Stimulated activated CD4-positive, alpha-beta T cell treated with anti-CD3 and anti-CD28 coated beads, Interleukin-1b, Interleukin-23, amount 100 ng/mL, for 4 hours (primary cell): ENCODE measurements around the gene RPS6KA2.

ENCODE experiments used
- DNase-seq, 2 donors: peaks; one replicate each; pipeline ENCODE4 v3.0.0-alpha.2; 2020; ENCODE audit warnings: low read depth in 2 of 2

Gene RPS6KA2

DNA sequence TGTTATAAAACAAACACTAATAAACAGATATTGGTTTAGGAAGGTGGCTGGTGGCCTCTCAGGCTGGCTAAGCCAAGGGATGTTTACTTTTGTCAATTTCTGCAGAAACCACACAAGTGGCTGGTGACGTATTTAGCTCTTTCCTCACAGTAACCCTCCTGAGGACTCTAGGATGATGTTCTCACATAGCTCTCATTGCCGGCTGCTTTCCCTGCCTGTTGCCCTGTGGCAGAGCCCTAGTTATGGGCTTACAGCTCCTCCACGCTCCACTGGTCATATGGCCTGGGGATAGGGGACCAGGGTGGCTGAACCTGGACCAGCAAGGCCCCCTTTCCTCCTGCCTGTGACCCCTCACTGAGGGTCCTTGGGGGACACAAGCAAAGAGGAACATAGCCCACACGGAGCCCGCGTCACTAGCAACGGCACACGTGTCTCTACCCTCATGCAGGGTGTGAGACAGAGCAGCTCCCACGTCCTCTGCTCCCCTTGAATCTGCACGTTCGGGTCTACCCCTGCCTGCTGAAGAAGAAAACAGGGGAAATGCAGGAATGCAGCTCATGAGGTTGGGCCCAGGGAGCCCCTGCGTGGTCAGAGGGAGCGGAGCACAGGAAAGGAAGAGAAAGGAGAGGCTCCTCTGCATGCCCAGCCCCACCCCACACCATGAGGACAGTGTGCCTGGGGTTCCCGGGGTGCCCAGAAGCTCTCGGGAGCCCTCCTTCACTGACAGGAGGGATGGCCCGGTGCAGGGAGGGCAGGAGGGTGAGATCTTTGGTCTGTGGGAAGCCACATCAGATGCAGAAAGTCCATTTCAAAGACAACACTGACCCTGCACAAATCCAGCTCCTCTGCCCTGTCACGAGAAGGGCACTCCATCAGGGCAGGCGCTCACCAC is 54.4 kb downstream of the RPS6KA2 start:
- no peak for DNase-seq

DNA sequence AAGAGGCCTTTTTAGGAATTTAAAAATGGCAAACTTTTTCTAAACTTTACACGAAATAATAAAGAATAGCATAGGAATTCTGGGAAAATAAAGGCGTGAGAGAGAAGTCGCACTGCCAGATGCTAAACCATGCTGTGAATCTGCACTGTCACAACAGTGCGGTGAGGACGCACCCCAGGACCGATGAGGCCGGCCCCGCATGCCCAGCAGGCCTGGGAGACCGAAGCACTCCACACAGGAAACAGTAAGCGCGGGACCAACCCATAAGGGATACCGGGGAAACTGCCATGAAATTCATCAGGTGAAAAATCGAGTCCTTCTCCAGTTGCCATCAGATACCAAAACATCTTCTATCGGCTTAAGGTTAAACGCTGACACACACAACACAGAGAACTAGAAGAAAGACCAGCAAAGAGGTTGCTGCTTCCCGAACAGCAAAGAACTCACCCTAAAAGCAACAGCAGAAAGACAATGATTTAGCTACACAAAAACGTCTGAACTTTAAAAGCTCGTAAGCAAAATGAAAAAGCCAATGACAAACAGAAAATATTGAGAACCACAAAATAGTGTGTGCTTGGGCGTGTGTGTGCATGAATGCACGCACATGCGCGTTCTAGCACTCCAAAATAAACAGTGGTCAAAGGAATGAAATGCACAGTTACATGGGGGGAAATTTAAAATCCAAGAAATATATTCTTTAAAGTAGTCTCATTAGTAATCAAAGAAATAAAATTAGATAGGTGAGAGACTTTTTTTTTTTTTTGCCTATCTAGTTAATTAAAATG is 55.9 kb downstream of the RPS6KA2 start:
- DNase-seq, result no peak

DNA sequence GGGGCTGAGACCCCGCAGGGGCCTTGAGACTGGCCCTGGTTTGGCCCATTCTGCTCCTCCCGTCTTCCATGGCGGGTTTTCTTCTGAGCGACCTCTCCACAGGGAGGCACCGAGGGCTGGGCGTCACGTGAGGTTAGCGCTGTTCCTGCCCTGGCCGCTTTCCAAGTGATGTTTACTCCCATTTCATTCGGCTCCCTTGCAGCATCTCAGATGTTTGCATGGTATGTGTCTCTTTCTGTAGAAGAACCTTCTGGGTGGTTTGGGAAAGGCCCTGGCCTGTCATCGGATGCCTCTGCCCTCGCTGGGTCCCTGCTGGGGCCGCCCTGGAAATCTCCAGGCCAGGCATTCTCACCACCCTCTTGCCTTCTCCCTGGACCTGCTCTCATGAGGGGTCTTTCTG is 57.8 kb downstream of the RPS6KA2 start:
- no peak for DNase-seq

DNA sequence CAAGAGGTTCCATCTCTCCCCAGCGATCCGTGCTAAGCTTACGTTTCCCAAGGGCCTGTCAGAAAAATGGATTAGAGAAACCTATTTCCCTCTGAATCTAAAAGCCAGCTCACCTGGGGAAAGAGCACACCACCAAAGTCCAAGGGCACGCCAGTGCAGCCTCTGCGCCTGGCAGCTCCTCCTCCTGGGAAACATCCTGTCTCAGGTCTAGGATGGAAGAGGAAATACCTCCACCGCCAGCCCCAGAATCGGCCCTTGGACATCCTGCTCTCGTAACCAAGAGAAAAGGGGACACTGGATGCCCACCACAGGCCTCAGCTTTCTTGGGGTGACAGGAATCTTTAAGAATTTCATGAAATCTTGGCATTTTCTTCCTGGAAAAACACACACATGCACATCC is 59.2 kb downstream of the RPS6KA2 start:
- DNase-seq, result no peak

DNA sequence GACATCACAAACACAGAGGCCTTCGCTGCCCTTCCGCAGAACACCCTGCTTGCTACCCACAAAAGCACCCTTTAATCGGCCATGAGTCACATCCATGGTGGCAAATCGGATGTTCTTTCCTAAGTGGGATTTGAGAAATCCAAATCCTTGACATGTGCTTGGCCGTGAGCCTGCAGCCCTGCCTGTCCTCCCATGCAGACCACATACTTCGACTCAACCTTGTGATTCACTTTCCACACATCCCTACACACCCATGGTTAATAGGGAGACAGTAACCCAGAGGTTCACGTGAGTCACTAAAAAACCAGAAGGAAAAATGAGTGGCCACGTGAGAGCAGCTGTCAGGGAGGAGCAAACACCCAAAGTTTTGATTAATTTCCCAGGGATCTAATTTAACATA is 59.9 kb downstream of the RPS6KA2 start:
- DNase-seq, result no peak

DNA sequence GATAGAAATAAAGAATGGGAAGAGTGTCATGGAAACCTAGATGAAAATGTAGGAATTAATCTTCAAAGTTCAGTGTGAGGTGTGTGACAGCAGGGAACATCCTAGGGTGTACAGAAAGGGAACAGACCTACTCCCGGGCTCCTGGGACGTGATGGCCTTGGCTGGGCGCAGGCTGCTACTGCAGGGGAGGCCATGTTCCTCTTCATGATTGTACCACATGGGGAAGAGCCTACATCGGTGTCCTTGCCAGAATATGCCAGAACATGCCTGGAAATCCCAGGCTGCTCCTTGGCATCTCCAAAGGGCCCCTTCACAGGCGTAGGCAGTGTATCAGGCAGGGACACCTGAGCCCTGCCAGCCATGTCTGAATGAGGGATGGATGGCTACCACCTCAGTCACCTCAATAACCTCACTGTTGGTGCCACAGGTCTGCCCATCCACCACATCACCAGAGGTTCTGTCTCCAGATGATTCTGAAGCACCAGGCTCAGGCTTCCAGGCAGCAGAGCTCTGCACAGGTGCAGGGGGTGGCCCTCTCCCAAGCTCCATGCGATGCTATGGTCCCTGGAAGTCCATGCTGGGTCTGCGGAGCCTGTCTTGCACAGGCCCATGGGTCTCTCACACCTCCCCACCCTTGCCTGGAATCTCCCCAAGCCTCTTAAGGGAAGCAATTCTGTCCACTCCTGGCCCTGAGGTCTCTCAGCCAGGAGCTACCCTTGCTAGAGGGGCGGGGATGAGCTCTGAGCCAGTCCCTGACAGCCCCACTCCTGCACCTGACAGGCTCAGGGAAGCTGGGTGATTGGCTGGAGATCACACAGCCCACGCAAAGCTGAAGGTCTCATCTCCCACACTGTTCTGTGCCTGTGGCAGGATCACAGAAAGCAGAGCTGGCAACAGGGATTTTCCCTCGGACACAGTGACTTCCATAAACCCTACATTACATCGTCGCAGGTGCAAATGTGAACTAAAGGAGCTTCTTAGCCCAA is 60.7 kb downstream of the RPS6KA2 start:
- no peak for DNase-seq

DNA sequence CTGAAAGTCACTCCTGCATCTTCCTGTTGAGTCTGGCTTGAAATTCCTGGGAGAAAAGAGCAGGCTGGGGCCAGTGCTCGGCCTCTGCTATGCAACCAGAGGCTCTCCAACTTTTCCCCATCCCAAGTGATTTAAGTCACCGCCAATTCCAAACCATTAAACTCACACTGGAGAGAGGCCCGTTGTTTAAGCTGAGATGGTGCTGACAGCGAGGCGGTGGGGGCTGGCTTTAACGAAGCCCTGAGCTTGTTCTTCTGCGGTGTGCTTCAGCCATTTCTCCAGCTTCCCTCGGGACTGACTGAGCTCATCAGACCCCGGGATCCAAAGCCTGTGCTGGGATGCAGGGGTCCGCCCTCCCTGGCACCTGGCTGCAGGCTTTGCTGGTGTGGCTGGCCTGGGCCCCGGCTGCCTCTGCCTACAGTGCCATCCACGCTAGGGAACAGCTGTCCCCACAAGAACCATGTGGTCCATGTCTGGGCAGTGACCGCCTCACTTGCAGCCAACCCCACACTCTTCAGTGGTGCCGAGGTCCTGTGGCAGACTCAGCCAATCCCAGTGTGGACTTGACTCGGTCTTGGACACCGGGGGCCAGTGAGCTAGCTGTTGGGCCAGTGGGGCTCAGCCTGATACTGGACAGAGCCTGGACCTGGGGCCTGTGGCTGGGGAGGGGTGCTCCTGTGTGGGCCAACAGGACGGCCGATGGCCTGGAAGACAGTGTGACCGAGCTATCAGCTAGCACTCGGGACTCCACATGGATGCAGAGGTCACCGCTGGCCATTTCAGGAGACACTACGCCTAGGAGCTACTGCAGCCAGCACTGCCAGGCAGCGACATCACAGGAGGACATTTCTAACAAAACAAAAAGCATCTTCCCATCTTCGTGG is 61.7 kb downstream of the RPS6KA2 start:
- DNase-seq, result no peak

DNA sequence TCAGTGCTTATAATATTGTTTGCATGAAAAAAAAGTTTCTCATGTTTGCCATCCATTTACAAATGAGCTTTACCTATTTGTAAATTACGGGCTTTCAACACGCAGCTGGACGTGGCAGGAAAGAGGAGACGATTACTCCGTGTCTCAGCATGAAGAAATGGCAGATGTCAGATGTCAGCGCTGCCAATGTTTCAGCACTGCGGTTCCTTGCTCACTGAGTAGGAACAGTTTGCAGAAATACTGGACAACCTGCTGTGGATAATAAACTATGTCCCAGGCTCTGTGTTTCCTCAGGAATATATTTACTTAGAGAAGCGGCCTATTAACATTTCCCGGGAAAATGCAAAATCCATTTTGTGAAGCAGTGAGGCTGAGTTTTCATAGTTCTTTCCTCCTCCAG is 63.2 kb downstream of the RPS6KA2 start:
- no peak for DNase-seq

DNA sequence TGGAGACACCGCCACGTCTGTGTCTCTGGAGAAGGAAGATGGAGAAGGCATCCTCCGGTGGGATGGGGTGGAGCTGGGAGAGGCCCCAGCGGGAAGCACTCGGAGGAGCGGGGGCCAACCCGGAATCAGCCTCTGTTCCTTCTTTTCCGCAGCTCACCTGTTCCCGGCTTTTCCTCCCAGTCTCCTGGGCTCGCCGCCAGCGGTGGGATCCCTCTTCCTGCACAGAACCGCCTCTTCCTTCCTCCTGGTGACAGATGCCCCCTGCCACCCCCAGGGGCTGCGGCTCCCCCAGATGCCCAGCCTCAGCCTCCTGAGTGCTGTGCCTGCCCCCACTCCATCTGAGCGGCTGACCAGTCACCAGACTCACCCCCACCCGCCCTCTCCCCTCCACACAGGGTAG is 63.9 kb downstream of the RPS6KA2 start:
- no peak for DNase-seq

DNA sequence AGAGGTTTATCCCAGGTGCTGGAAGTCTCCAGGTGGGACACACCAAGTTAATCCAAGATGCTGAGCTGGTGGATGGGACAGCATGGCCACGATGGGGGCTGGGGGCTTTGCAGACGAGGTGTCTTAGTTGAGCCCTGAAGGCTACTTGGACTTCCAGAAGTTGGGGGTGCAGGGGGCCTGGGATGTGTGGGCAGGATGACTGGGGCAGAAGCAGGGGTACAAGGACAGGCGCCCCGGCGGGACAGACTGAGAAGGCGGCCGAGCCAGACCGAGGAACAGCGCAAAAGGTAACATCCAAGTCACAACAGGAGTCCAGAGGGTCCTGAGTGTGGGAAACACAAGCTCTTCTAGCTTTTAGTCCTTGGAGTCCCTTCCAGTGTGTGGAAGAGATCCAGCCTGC is 64.3 kb downstream of the RPS6KA2 start:
- DNase-seq, result no peak

DNA sequence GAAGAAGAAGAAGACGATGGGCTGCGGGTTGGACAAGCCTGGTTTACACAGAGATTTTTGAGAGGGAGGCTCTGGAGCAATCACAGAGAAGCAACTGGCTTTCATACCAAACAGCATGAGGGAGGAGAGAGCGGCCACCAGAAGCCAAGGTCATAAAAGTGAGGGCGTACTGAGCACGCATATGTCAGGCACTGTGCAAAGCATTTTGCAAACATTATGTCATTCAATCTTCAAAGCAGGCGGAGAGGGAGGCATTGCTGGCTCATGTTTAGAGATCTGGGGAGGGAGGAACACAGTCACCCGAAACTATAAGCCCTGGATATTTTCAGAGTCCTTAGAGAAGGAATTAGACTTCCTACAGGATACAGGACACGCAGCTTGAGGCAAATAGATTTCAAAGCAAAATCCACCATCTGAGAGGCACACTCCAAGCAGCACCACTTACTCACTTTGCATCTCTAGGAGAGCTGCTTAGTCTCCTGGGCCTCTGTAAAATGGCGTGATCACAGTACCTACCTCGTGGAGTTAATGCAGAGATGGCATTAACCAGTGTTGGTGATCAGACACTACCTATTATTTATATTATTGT is 65.2 kb downstream of the RPS6KA2 start:
- DNase-seq, result no peak

DNA sequence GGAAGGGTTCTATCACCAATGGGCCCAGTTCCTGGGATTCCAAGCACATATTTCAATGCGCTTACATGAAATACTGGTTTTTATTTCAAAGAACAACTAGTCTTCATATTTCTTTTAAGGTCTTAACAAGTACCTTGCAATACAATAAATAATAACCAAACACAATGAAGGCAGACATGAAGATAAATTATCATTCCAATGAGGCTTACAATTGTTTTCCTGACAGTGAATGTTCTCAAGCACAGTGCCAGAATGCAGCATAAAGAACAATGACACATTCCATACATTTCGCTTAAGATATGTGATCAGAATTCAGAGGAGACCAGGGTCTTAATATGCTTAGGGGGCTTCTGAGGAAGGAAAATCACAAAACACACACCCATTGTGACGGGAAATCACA is 66.8 kb downstream of the RPS6KA2 start:
- DNase-seq, result no peak

DNA sequence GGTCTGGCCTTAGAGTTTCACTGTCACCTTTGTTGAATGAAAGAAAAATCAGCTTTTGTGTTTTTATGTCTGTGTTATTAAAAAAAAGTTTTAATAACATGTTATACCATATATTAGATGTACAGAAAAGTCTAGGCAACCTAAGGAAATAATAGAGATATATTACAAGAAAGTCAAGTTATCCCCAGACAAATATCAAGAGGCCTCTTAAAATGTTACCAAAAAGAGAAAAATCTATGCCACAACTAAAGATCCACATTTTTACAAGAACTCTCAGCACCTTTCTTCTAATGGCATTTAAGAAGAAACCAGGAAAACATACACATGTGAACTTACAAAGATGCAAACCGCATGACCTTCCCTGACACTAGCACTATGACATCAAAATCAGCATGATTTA is 67.4 kb downstream of the RPS6KA2 start:
- DNase-seq, result no peak

DNA sequence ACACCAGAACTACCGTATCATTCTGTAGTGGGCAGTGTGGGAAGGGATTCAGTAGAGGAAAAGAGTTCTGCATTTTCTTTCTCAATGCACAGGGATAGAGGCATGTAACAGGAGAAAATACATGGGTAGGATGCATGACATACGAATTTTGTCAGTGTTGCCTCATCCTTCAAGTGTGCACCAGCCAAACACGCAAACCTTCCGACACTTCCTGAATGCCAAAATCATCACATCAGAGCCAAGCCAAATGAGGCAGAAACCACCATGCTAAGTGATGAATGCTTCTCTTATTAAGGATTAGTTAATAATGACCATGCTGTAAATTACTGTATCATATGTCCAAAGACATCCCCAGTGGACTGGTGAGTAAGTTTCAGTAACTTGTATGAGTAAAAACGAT is 67.8 kb downstream of the RPS6KA2 start:
- no peak for DNase-seq

DNA sequence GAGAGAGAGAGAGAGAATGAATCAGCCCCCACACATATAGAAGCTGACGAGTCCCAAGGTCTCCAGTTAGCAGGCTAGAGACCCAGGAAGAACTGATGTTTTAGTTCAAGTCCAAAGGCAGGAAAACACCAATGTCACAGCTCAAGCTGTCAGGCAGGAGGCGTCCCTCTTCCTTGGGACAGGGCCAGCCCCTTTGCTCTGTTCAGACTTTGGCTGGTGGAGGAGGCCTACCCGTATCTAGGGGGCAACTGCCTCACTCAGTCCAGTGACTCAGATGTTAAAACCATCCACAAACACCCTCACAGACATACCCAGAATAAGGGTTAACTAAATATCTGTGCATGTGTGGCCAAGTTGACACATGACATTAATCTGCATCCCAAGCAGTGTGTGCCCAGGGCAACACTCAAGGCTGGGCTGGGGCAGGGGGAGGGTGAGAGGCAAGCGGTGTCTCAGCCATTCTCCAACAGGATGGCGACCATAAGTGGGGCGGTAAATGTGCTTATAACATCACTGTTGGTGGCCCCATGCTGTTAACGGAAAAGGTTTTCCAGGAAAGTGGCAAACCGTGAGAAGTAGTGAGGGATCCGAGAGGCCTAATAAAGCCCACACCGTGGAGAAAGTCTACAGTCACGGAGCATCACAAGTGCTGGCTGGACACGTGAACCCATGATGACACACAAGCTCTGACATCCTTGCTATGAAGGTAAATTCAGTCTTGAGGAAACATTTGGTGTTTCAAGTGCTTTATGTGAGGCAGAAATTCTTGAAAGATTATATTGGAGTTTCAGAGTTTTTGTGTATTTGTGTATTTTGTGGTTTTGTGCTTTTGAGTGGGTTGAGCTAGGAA is 68.7 kb downstream of the RPS6KA2 start:
- DNase-seq, result no peak

DNA sequence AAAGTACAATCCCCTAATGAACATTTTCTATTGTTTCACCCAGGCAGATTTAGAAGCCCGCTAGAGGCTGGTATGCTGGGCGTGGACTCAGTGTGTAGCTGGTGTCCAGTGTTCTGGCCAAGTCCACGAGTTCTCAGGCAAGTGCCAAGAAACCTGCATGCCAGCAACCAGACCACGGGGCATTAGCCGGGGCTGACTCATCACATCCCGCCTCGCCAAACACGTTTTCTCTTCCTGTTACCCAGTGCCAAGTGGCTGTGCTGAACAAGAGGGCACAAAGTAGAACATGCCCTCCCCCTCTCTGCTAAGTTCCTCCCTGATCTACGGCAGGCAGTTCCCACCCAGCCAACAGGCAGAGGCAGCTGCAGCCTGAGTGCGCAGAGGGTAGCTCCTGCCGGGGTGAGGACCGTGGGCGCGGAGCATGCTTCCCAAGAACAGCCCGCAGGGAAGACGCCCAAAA is 70.2 kb downstream of the RPS6KA2 start:
- DNase-seq, result no peak

DNA sequence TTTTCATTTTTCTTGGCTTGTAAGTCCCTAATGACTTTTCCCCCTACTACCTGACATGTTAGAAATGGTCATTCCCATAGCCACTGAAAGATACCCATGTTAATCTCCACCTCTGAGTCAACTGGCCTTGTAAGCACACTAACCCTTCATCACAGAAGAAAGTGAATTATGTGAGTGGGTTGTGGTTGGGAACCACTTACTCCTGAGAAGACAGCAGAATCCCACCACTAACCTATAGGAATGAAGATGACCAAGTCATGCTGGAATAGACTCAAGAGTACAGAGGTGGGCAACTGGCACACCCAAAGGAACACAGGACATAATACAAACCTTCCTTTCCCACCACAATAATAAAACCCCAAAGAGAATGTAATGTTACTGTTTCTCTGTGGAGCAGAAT is 70.7 kb downstream of the RPS6KA2 start:
- DNase-seq, result no peak

DNA sequence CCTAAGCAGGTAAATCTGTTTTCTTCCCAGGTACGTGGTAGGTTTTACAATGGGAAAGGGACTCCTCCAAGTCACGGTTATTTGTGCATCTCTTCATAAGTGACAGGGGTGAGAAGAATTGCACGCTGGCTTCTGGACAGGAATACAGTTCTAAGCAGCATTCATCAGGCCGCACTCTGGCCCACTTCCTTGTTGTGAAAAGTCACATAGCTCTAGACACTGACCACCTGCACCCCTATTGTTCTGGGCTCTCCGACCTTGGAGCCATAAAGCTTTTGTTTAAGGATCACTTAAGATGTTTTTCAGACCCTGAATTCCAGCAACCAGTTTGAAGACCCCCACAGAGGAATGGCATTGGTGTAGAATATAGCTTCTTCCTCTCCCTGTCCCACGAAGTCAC is 72.0 kb downstream of the RPS6KA2 start:
- no peak for DNase-seq

DNA sequence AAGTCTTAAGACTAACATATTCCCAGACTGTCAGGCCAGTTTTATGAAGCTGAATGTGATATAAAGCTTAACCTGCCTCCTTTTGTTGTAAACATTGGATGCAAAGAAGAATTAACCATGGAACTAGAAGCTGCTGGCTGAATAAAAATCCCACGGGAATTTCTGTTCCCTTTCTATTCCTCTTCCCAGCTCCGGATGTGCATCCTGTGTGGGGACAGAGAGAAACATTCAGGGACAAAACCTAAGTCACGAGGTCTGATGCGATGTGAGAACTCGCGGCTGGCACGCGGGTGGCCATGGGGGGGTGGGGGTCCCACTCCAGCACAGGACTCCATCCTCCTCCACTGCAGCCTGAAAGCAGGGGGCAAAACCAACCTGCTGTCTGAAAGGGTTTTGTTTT is 72.7 kb downstream of the RPS6KA2 start:
- DNase-seq, result no peak
